AG09309 (cell line): ENCODE results near the gene CCM2L.

ENCODE experiments used
- DNase-seq: peaks from one replicate; pipeline ENCODE4 v3.0.0-alpha.2; 2010; ENCODE audit warnings: low read depth
- H3K4me3 ChIP-seq: 2 replicates; pipeline ENCODE4 v1.5.1; 2011; ENCODE audit warnings: mild to moderate bottlenecking, low read depth, low read length, moderate library complexity; ENCODE audit not compliant: control insufficient read depth
- CTCF ChIP-seq: IDR thresholded peaks from 2 replicates; pipeline ENCODE4 v1.5.1; 2011; ENCODE audit warnings: mild to moderate bottlenecking, low read depth, low read length, inconsistent platforms; ENCODE audit not compliant: insufficient read depth, control insufficient read depth; ENCODE audit errors: missing control alignments

Gene CCM2L

GRCh38 chr20:32004963-32005362, 5.3 kb upstream of the CCM2L start:
- DNase-seq, result no peak
- no peak overlapping the region for H3K4me3 ChIP-seq
- no peak for TF ChIP-seq CTCF

GRCh38 chr20:32006053-32006452, 4.2 kb upstream of the CCM2L start:
- H3K4me3 ChIP-seq, result no peak overlapping the region
- no peak for TF ChIP-seq CTCF
- DNase-seq, result no peak

GRCh38 chr20:32006841-32007786, 3.1 kb upstream of the CCM2L start:
- DNase-seq, result no peak
- no peak for TF ChIP-seq CTCF
- H3K4me3 ChIP-seq, result no peak overlapping the region

GRCh38 chr20:32007787-32008616, 2.2 kb upstream of the CCM2L start:
- no peak for DNase-seq
- TF ChIP-seq CTCF, result no peak

GRCh38 chr20:32009564-32009963, 674 bp upstream of the CCM2L start:
- DNase-seq, result no peak
- no peak for TF ChIP-seq CTCF
- no peak overlapping the region for H3K4me3 ChIP-seq

More at GRCh38 chr20:32007787-32008616, 2.2 kb upstream of the CCM2L start:
- no peak overlapping the region for H3K4me3 ChIP-seq

- DNase-seq, result no peak
- TF ChIP-seq CTCF, result no peak
Measured at GRCh38 chr20:32010666-32011065, 428 bp downstream of the CCM2L start.

More at GRCh38 chr20:32010666-32011065, 428 bp downstream of the CCM2L start:
- no peak overlapping the region for H3K4me3 ChIP-seq
